ENCODE results near the gene THAP2. TPM values are rescaled to one million over a fixed set of nuclear protein-coding genes. Genes with fewer than 3 reads are reported as not detected.

THAP2 gene
- total RNA-seq, 1 donor from 2014 or later = 10.8 TPM

- no peak for DNase-seq
- H3K4me3 Mint-ChIP-seq = no peak overlapping the region
- no peaks in the 10 kb centered on the region for H3K36me3 Mint-ChIP-seq (ENCODE audit: low read depth)
- ATAC-seq (ENCODE audit: low read depth) = no peak
- POLR2A ChIA-PET = no interaction called here
- CTCF ChIA-PET = no interaction called here
- no peaks in the 10 kb centered on the region for H3K4me1 Mint-ChIP-seq
- intact Hi-C loops (cut with micrococcal nuclease) = no loop called here
- TF ChIP-seq CTCF (IDR thresholded peaks at IDR 0.05) = no peak
- no peaks in the 10 kb centered on the region for H3K27me3 Mint-ChIP-seq
- no peaks in the 10 kb centered on the region for H3K9me3 Mint-ChIP-seq
- no peak overlapping the region for H3K27ac Mint-ChIP-seq
Measured at GRCh38 chr12:71727958-71728357, 63.9 kb downstream of the THAP2 start.

Other genes with a start within 250 kb of the THAP2 start
- gene LGR5, start 224.5 kb upstream of the THAP2 start, total RNA-seq = not detected in 2 replicates
- gene ZFC3H1, start 453 bp upstream of the THAP2 start, total RNA-seq = 85.7 and 107 TPM in 2 replicates
- 42.6 and 46.7 TPM in 2 replicates for gene TMEM19, start 21.8 kb downstream of the THAP2 start, total RNA-seq
- gene RAB21, start 90.6 kb downstream of the THAP2 start, total RNA-seq = 112 and 121 TPM in 2 replicates
- 36.0 and 40.1 TPM in 2 replicates for gene TBC1D15, start 175.5 kb downstream of the THAP2 start, total RNA-seq